GM12865 (cell line): ENCODE measurements around the gene ZNF865.

Experiments
- DNase-seq: peaks from one replicate; pipeline ENCODE4 v3.0.0; 2010; ENCODE audit warnings: low read depth
- H3K4me3 ChIP-seq: 2 replicates; pipeline ENCODE4 v1.5.1; 2011; ENCODE audit warnings: mild to moderate bottlenecking, low read depth, low read length, control low read depth
- CTCF ChIP-seq: IDR thresholded peaks from 2 replicates; pipeline ENCODE4 v1.5.1; 2011; ENCODE audit warnings: low read length, control low read depth, low read depth, inconsistent platforms; ENCODE audit not compliant: insufficient read depth; ENCODE audit errors: missing control alignments

ZNF865 gene

DNA sequence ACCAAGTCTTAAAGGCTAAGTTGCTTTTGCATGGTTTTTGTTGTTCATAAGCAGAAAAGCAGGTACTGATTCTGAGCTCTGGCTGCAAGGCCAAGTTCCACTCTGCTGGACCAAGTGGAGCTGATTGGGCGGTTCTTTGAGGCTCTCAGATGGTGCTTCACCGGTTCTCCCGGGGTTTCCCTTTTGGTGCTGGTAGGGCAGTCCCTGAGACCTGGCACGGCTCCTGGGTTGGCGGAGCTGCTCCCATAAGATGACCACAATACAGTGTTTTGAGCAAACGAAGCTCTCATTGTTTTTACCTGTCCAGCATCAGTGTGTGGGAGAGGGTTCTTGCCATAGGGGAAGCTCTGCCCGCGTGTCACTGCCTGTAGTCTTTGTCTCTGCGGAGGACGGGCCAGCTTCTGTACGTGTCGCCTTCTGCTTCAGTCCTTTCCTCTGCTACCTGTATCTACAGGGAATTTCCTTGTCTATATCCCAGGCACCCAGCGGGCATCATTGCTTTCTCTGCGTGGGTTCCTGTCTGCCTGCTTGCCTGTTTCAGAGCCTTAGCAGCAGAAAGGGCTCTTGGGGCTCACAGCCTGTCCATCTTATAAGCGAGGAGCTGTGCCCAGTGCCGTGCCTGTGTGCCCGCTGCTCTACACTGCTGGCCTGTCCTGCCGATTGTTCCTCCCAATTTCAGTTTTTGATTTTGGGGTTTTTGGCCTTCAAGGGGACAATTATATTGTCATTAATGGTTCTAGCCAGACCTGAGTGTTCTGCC lies 51.7 kb downstream of the ZNF865 start:
- TF ChIP-seq CTCF: no peak
- peak overlapping the region; percentile 72 for H3K4me3 ChIP-seq
- DNase-seq: peak; percentile 61

GRCh38 chr19:55658846-55659459 lies 53.5 kb downstream of the ZNF865 start:
- no peak for TF ChIP-seq CTCF
- DNase-seq: no peak
- no peak overlapping the region for H3K4me3 ChIP-seq

DNA sequence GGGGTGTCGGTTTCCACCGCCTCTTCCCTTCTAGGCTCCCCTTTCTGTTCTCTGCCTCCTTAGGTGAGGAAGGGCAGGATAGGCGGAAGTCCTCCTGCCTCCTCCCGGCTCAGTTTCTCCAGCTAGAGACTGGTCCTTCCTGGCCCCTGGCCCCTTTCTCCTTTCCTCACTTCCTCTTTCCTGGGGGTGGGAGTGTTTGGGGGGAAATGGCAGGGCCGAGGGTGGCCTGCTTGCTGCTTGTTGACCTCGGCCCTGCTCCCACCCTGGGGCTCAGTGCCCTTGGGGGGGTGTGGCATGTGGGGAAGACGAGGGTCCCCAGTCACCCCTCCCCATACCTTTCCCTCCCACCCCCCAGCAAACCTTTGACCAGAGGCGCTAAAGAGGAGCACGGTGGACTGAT lies 54.4 kb downstream of the ZNF865 start:
- DNase-seq: no peak
- H3K4me3 ChIP-seq: no peak overlapping the region
- no peak for TF ChIP-seq CTCF

GRCh38 chr19:55660404-55660803 lies 55.0 kb downstream of the ZNF865 start:
- no peak overlapping the region for H3K4me3 ChIP-seq
- TF ChIP-seq CTCF: no peak
- DNase-seq: no peak

DNA sequence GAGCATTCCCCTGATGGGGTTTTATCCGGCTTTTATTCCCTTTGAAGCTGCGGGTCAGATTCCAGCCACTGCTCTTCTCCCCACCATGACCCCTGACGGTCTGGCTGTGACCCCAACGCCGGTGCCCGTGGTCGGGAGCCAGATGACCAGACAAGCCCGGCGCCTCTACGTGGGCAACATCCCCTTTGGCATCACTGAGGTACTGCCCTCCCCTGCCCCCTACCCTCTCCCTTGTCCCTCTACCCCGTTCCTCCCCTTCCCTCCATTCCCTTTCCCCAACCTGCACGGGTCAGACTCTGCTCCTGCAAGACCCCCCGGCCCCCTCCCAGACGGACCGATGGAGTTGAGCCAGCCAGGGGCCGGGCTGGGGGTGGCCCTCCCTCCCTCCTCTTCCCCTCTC lies 55.5 kb downstream of the ZNF865 start:
- DNase-seq: no peak
- TF ChIP-seq CTCF: no peak
- H3K4me3 ChIP-seq: no peak overlapping the region

- no peak for DNase-seq
- no peak overlapping the region for H3K4me3 ChIP-seq
- TF ChIP-seq CTCF: no peak
These were observed 56.4 kb downstream of the ZNF865 start for GRCh38 chr19:55661826-55662225.
